Kidney (tissue), 14 donors: ENCODE results near the gene PLCB4. TPM values are rescaled to one million over a fixed set of nuclear protein-coding genes. Genes with fewer than 3 reads are reported as not detected.

Source experiments
- DNase-seq, 5 donors: peaks; one replicate each; pipeline ENCODE4 v3.0.0-alpha.2; 2013 to 2020
- FAIRE-seq: peaks from 2 replicates; lab custom pipeline; 2012; peaks lifted over from hg19 to GRCh38; lab: Jason Lieb, UNC
- H3K27ac ChIP-seq, 2 donors: one replicate each; pipeline ENCODE4 v1.7.0; 2013; ENCODE audit warnings: low read depth in 2 of 2, low read length in 2 of 2, inconsistent platforms in 1 of 2
- H3K27me3 ChIP-seq: one replicate; pipeline ENCODE4 v1.7.1; 2013; ENCODE audit warnings: low read length, inconsistent platforms; ENCODE audit not compliant: control insufficient read depth, insufficient read depth
- H3K36me3 ChIP-seq, 3 donors: one replicate each; pipeline versions ENCODE4 v1.7.0 to v1.7.1; 2013; ENCODE audit warnings: low read length in 3 of 3, control low read depth in 1 of 3, inconsistent platforms in 1 of 3; ENCODE audit not compliant: insufficient read depth in 3 of 3, control insufficient read depth in 2 of 3
- H3K4me1 ChIP-seq, 3 donors: one replicate each; pipeline versions ENCODE4 v1.7.0 to v1.7.1; 2013; ENCODE audit warnings: low read length in 3 of 3, inconsistent platforms in 1 of 3, low read depth in 1 of 3; ENCODE audit not compliant: control insufficient read depth in 2 of 3, insufficient read depth in 2 of 3
- H3K4me3 ChIP-seq, 3 donors: one replicate each; pipeline versions ENCODE4 v1.7.0 to v1.8.1; 2013; ENCODE audit warnings: low read length in 3 of 3, control low read depth in 1 of 3, inconsistent platforms in 1 of 3
- H3K9ac ChIP-seq, 3 donors: one replicate each; pipeline versions ENCODE4 v1.7.0 to v1.7.1; 2013; ENCODE audit warnings: low read length in 3 of 3, control low read depth in 1 of 3, inconsistent platforms in 1 of 3
- H3K9me3 ChIP-seq, 3 donors: one replicate each; pipeline versions ENCODE4 v1.7.0 to v1.7.1; 2013; ENCODE audit warnings: low read length in 3 of 3, control low read depth in 1 of 3, inconsistent platforms in 1 of 3; ENCODE audit not compliant: control insufficient read depth in 2 of 3, insufficient read depth in 1 of 3
- CTCF ChIP-seq: IDR thresholded peaks from 3 replicates; pipeline ENCODE4 v1.5.1; 2012; ENCODE audit warnings: mild to moderate bottlenecking, moderate library complexity, borderline replicate concordance; ENCODE audit not compliant: insufficient read depth; ENCODE audit errors: extremely low read depth
- intact Hi-C: fragments of 100-400 bp; cut with DNase I; formaldehyde crosslinking; loops from one replicate; pipeline ENCODE4 v1.11.1; 2022
- polyA plus RNA-seq: library from polyadenylated mRNA; stranded (reverse); fragments of 350-450 nt; fragmentation: Illumina TruSeq; extraction: RNeasy Lipid Tissue Mini Kit (QIAGEN cat#74804); gene quantifications from one replicate; pipeline ENCODE4 v1.2.3, GENCODE V29; 2014; ENCODE audit warnings: low read depth, low replicate concordance; ENCODE audit not compliant: insufficient read depth
- total RNA-seq: library from RNA; stranded (reverse); fragmentation: NEBNext Ultra II Directional; extraction: Animal tissue kit (Norgen Biotek cat#: 25700); gene quantifications from one replicate; pipeline ENCODE4 v1.2.1, GENCODE V29; 2021
- donor health status: control.
- donor health status: control.
- donor health status: control.
- donor health status: control.
- donor health status: control.
- donor health status: DM: yes; HTN: yes; CAD: no.
- donor health status: Normal renal cell carcinoma (clear cell type).

The PLCB4 gene
- total and polyA plus RNA-seq, 2 donors from 2014 or later = 2.8 to 17.7 TPM

DNA sequence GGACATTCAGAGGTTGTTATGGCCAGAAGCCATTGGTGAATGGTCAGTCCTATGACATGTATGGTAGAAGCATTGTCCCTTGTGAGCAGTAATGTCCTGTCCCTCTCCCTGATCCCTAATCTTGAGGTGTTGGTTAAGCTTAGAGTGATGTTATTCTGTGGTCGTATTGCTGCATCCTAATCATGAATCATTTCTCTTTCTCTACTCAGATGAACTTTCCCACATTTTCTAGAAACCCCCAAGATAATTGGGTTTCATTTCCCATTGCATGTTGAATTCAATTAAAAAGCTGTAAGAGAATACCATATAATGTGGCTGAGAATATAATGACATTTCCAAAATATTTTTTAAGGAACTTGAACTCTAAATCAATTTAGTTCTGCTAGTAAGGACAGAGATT is 175.1 kb downstream of the PLCB4 start:
- Histone ChIP-seq H3K9ac (no peak overlapping the region), H3K4me1 (peaks cover 0 to 4% (median 0%) of the 10 kb centered on the region in 3 donors), H3K9me3 (no peaks in the 10 kb centered on the region), H3K27ac (no peak overlapping the region), H3K27me3 (no peaks in the 10 kb centered on the region), H3K36me3 (no peaks in the 10 kb centered on the region), H3K4me3 (no peak overlapping the region)
- no peak for TF ChIP-seq CTCF
- DNase-seq (no peak), FAIRE-seq (no peak)
- intact Hi-C loops = no loop called here

DNA sequence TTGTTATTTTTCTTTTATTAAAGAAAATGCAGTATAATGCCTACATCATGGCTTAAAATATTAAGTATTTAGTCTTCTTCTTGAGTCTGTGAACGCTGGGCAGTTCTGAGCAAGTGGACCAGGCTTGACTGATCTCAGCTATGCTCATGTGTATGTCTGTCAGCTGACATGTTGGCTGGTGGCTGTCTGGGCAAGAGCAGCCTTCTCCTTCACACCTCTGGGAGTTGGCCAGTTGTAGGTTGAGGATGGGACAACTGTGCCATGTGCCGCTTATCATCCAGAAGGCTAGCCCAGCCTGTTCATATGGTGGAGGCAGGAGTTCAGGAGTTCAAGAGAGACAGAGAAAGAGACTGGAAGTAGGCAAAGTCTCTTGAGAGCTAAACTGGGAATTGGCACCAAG is 175.9 kb downstream of the PLCB4 start:
- H3K9me3 ChIP-seq = no peaks in the 10 kb centered on the region
- H3K4me1 ChIP-seq = peaks cover 0 to 4% (median 0%) of the 10 kb centered on the region in 3 donors
- FAIRE-seq = no peak
- intact Hi-C loops = no loop called here
- TF ChIP-seq CTCF = no peak
- DNase-seq = no peak
- no peak overlapping the region for H3K27ac ChIP-seq
- H3K9ac ChIP-seq = no peak overlapping the region
- no peak overlapping the region for H3K4me3 ChIP-seq
- no peaks in the 10 kb centered on the region for H3K27me3 ChIP-seq
- H3K36me3 ChIP-seq = no peaks in the 10 kb centered on the region

GRCh38 chr20:9246731-9247130 is 177.8 kb downstream of the PLCB4 start:
- intact Hi-C loops = no loop called here
- H3K9me3 ChIP-seq = no peaks in the 10 kb centered on the region
- H3K4me1 ChIP-seq = peaks cover 0 to 2% (median 0%) of the 10 kb centered on the region in 3 donors
- H3K27ac ChIP-seq = no peak overlapping the region
- H3K36me3 ChIP-seq = no peaks in the 10 kb centered on the region
- DNase-seq = no peak
- no peak overlapping the region for H3K4me3 ChIP-seq
- no peaks in the 10 kb centered on the region for H3K27me3 ChIP-seq
- TF ChIP-seq CTCF = no peak
- no peak overlapping the region for H3K9ac ChIP-seq
- FAIRE-seq = no peak

DNA sequence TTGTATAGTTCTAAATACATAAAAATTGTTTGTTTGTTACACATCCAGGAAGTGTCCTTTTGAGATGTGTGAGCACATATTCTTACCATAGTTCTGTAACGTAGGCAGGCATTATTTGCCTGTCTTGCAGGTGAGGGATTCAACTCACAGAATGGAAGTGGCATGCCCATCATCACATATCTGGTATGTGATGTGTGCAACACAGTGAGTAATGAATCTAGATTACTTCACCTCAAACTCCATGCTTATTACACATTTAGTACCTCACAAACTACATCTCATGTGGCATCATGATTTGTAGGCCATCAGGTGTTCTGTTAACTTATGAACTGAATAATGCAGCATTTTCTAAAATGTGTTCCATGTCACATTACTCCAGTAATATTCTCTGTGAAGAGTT is 181.6 kb downstream of the PLCB4 start:
- Histone ChIP-seq H3K27ac (no peak overlapping the region), H3K27me3 (no peaks in the 10 kb centered on the region), H3K36me3 (no peaks in the 10 kb centered on the region), H3K9me3 (no peaks in the 10 kb centered on the region), H3K9ac (no peak overlapping the region), H3K4me1 (peaks cover 0 to 2% (median 0%) of the 10 kb centered on the region in 3 donors), H3K4me3 (no peak overlapping the region)
- DNase-seq = no peak
- TF ChIP-seq CTCF = no peak
- intact Hi-C loops = no loop called here
- FAIRE-seq = no peak
